Cardiac fibroblast (primary cell): Measurements from ENCODE around the gene NFE2L3.

Source experiments
- DNase-seq, 2 donors: peaks; one replicate each; pipeline versions ENCODE4 v3.0.0 to v3.0.0-alpha.2; 2010; ENCODE audit warnings: low read depth in 2 of 2
- H3K4me3 ChIP-seq, 2 donors: replicated peaks in 1 of 2; 1 replicate in 1 of 2; 2 replicates in 1 of 2; pipeline ENCODE4 v1.5.1; 2011; ENCODE audit warnings: low read depth in 2 of 2, low read length in 2 of 2, mild to moderate bottlenecking in 2 of 2, moderate library complexity in 1 of 2
- TF ChIP-seq, protein P1 (sequence below): IDR thresholded peaks from one replicate; pipeline ENCODE4 v1.5.1; 2011; ENCODE audit warnings: low read depth, mild to moderate bottlenecking, low read length, inconsistent platforms

Gene NFE2L3

GRCh38 chr7:26153241-26153822 lies 1.3 kb downstream of the NFE2L3 start:
- no peak for DNase-seq
- TF ChIP-seq, protein P1, sequence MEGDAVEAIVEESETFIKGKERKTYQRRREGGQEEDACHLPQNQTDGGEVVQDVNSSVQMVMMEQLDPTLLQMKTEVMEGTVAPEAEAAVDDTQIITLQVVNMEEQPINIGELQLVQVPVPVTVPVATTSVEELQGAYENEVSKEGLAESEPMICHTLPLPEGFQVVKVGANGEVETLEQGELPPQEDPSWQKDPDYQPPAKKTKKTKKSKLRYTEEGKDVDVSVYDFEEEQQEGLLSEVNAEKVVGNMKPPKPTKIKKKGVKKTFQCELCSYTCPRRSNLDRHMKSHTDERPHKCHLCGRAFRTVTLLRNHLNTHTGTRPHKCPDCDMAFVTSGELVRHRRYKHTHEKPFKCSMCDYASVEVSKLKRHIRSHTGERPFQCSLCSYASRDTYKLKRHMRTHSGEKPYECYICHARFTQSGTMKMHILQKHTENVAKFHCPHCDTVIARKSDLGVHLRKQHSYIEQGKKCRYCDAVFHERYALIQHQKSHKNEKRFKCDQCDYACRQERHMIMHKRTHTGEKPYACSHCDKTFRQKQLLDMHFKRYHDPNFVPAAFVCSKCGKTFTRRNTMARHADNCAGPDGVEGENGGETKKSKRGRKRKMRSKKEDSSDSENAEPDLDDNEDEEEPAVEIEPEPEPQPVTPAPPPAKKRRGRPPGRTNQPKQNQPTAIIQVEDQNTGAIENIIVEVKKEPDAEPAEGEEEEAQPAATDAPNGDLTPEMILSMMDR: no peak
- peak overlapping the region; percentile 8 to 30 for H3K4me3 ChIP-seq

DNA sequence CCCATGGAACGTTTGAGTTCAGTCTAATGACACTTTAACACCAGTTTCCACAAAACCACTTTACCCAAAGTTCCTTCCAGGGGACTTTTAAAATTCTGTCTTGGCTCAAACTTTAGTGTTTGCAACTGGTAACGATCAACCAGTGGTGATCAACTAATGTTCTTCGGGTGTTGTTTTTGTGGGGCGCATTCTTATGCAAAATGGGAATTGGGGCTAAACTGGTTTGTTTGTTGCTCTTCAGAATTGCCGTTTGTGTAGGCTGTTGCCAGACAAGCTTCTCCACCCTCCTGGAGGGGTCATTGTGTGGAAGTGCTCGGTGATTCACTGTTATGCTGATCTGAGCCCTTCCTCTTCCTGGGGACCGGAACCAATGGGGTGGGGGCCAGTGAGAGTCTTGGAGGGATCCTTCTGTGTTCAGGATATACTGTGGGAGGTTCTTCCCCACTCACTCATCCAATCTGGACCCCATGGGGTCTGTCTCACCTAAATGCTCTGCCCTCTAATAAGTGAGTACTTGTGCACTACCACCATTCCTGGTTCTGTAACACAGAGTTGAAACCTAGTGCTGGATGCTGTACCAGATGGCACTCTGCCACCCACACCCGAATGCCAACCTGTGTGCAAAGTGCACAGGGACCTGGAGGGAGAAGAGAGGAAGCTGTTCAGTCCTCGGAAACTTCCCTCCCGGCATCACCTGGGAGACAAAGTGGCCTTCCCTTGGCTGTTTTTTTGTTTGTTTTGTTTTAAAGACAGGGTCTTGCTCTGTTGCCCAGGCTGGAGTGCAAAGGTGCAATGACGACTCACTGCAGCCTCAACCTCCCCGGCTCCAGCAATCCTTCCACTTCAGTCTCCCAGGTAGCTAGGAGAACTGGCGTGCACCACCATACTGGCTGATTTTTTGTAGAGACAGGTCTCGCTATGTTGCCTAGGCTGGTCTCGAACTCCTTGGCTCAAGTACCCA lies 2.1 kb downstream of the NFE2L3 start:
- DNase-seq: peak in 1 of 2 donors; percentile 56
- H3K4me3 ChIP-seq: no peak overlapping the region

DNA sequence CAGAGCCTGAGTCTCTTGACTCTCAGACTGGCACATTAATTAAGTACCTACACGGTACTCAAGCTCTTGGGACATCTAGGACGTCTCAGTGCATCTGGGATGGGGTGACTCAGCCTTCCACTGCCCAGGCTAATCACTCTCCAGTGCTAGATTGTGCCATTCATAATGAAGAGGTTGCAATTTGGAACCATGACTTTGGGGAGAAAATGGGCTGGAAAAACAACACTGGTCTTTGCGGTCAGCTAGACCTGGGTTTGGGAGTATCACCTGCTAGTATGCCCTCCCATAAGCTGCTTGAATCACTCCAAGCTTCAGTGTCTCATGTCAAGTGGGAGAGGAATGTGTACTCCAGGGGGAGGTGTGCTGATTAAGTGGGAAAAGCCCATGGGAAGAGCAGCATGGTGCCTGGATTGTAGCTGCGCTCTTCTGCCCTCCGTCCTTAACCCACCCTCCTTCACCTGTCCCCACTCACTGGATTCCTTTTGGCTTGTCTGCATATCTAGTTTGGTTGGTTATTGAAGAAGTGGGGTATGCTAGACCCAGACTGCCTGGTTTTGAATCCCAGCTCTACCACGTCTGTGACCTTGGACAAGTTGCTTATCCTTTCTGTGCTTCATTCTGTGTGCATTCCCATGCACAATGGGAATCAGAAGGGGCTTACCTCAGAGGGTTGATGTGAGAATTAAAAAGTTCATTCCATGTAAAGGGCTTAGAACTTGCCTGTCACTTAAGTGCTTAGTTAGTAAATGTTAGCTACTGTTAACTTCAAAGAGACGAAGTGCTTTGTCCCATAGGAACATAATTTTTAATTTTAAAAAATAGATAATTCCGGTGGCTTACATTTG lies 3.8 kb downstream of the NFE2L3 start:
- TF ChIP-seq, protein P1: no peak
- peak overlapping the region in 1 of 2 donors; percentile 9 for H3K4me3 ChIP-seq
- peak in 1 of 2 donors; percentile 55 for DNase-seq

More for the DNA sequence above, 2.1 kb downstream of the NFE2L3 start:
- TF ChIP-seq, protein P1: no peak

- TF ChIP-seq, protein P1: no peak
- peak overlapping the region in 1 of 2 donors; percentile 9 for H3K4me3 ChIP-seq
- peak; percentile 85 to 95 for DNase-seq
Observed at GRCh38 chr7:26156451-26157420, 4.7 kb downstream of the NFE2L3 start.

- TF ChIP-seq, protein P1: no peak
- DNase-seq: no peak
Observed at GRCh38 chr7:26157520-26158105, 5.6 kb downstream of the NFE2L3 start.

More at GRCh38 chr7:26157520-26158105, 5.6 kb downstream of the NFE2L3 start:
- no peak overlapping the region for H3K4me3 ChIP-seq
